AG04450 (cell line): ENCODE results near the gene BRCA1. TPM values are rescaled to one million over a fixed set of nuclear protein-coding genes. Genes with fewer than 3 reads are reported as not detected.

Source experiments
- CTCF ChIA-PET: fragments of 300-600, 350-600 bp; formaldehyde crosslinking; extraction: SDS; loops from one replicate; lab custom pipeline; 2022; ENCODE audit warnings: antibody characterized with exemption, inconsistent platforms; lab: Charles Lee
- POLR2A ChIA-PET: fragments of 350-600 bp; formaldehyde crosslinking; extraction: SDS; loops from one replicate; lab custom pipeline; 2021; ENCODE audit warnings: antibody characterized with exemption, inconsistent platforms; lab: Yijun Ruan, JAX
- DNase-seq: peaks from one replicate; pipeline ENCODE4 v3.0.0-alpha.2; 2011; ENCODE audit warnings: low read depth, low spot score
- H3K27ac ChIP-seq: one replicate; pipeline ENCODE4 v1.5.1; 2012; ENCODE audit warnings: low read depth, low read length, control low read depth
- H3K27me3 ChIP-seq: one replicate; pipeline ENCODE4 v1.6.0; 2012; ENCODE audit warnings: low read length; ENCODE audit not compliant: control insufficient read depth, insufficient read depth
- H3K4me3 ChIP-seq: 2 replicates; pipeline ENCODE4 v1.5.1; 2011; ENCODE audit warnings: mild to moderate bottlenecking, low read depth, low read length, control low read depth
- H3K9me3 ChIP-seq: 2 replicates; pipeline ENCODE4 v1.5.1; 2012; ENCODE audit warnings: low read length; ENCODE audit not compliant: control insufficient read depth, insufficient read depth
- polyA plus RNA-seq: library from polyadenylated mRNA; depleted of rRNA; stranded (reverse); fragments of >200 nt; gene quantifications from 2 replicates; pipeline ENCODE4 v1.2.3, GENCODE V29; 2011
- TF ChIP-seq, protein P1 (sequence below): IDR thresholded peaks from 2 replicates; pipeline ENCODE4 v1.5.1; 2011; ENCODE audit warnings: low read depth, low read length, control low read depth, inconsistent platforms

Gene BRCA1
- polyA plus RNA-seq, 1 experiment = 8.1 TPM

DNA sequence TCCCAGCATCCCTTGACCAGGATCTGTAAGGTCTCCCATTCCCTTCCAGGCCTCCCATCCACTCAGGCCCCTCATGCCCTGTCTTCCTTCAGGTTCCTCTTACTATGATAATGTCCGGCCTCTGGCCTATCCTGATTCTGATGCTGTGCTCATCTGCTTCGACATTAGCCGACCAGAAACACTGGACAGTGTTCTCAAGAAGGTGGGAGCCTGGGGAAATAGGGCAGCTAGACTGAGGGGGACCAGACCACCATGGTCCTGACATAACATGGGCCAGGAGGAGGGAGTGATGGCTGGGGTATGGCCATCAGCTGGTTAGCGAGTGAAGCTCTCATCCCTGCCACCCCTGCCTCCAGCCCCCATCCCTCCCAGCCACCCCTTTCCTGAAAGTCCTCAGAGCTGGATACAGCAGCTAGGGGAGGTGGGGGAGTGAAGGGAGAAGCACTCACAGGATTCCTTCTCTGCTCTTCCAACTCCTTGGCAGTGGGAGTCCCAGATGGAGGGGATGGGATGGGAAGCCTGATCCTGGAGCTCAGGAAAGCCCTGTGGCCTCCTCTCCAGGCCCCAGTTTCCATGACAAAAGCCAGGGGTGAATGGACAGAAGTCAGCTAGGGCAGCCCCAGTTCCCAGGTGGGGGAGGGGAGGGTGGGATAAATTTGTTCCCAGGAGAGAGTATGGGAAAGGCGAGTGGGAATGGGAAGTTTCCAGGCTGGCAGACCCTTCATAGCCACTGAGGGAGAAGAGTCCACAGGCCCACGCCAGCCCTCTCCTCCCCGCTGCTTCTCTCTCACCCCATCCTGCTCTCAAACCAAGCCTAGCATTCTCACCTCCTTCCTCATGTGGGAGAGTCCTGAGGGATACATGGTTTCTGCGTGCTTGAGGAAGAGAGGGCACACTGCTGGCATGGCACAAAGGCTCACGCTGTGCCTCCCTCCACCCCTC lies 97.8 kb downstream of the BRCA1 start:
- Histone ChIP-seq H3K27ac (no peak overlapping the region), H3K4me3 (no peak overlapping the region), H3K9me3 (no peaks in the 10 kb centered on the region), H3K27me3 (peaks cover 4% of the 10 kb centered on the region)
- no peak for DNase-seq
- ChIA-PET POLR2A (interaction anchor here (0.6 kb wide), 1 partner anchor 44 kb away, joined by 5 read pairs; no protein-coding TSS in a partner anchor), CTCF (interaction anchor here (0.7 kb wide), 1 partner anchor 307 kb away, joined by 3 read pairs; no protein-coding TSS in a partner anchor)
- TF ChIP-seq, protein P1, sequence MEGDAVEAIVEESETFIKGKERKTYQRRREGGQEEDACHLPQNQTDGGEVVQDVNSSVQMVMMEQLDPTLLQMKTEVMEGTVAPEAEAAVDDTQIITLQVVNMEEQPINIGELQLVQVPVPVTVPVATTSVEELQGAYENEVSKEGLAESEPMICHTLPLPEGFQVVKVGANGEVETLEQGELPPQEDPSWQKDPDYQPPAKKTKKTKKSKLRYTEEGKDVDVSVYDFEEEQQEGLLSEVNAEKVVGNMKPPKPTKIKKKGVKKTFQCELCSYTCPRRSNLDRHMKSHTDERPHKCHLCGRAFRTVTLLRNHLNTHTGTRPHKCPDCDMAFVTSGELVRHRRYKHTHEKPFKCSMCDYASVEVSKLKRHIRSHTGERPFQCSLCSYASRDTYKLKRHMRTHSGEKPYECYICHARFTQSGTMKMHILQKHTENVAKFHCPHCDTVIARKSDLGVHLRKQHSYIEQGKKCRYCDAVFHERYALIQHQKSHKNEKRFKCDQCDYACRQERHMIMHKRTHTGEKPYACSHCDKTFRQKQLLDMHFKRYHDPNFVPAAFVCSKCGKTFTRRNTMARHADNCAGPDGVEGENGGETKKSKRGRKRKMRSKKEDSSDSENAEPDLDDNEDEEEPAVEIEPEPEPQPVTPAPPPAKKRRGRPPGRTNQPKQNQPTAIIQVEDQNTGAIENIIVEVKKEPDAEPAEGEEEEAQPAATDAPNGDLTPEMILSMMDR = no peak

DNA sequence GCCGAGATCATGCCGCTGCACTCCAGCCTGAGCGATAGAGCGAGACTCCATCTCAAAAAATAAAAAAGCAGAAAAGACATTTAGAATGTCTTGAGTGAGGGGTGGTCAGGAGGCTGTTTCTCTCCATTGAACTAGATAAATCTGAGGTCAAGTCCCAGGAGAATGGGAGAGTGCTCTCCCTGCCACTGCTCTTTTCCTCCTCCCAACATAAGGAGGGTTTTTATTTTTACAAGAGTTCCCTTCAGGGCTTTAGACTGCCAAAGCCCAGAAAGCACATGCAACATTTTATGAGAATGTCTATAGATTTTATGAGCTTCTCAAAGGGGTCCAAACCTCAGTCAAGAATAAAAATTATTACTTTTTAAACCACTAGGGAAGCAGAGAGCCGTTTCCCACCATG lies 98.6 kb downstream of the BRCA1 start:
- DNase-seq = no peak
- ChIA-PET CTCF (no interaction called here), POLR2A (interaction anchor here (3.5 kb wide), 1 partner anchor 289 kb away, joined by 22 read pairs; no protein-coding TSS in a partner anchor)
- no peak overlapping the region for H3K4me3 ChIP-seq
- H3K27me3 ChIP-seq = peaks cover 4% of the 10 kb centered on the region
- TF ChIP-seq, protein P1 = no peak
- no peak overlapping the region for H3K27ac ChIP-seq
- no peaks in the 10 kb centered on the region; the same call in 1 of the 2 replicates for H3K9me3 ChIP-seq

DNA sequence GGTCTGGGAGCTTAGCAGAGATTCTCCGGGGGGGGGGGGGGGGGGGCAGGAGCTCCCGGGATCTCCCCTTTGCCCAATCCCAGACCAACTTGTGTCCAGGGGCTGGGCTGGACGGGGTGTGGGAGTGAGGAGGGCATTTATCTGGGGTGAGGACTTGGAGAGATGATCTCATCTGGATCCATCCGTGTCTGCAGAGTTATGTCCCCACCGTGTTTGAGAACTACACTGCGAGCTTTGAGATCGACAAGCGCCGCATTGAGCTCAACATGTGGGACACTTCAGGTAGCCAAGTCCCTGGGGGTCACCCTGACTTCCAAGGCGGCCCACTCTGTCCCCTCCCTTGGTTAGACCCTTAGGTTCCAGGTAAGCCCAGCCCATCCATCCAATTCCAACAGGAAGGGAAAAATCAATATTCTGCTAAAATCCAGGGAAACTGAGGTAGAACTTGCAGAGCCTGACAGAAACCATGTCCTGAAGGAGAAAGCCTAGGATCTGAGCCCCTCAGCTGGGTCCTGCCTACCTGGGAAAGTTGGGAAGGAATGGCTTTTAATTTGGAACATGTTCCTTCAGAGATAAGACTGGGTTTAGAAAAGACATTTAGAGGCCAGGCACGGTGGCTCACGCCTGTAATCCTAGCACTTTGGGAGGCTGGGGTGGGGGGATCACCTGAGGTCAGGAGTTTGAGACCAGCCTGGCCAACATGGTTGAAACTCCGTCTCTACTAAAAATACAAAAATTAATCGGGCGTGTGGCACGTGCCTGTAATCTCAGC lies 99.2 kb downstream of the BRCA1 start:
- H3K4me3 ChIP-seq = no peak overlapping the region; the same call in 1 of the 2 replicates
- no peak overlapping the region for H3K27ac ChIP-seq
- ChIA-PET POLR2A (interaction anchor here (2.2 to 3.5 kb wide), 2 partner anchors 146 to 289 kb away, joined by 19 to 22 read pairs; partner anchors contain the start of gene NBR1), CTCF (no interaction called here)
- H3K27me3 ChIP-seq = peaks cover 4% of the 10 kb centered on the region
- TF ChIP-seq, protein P1 = no peak
- DNase-seq = no peak
- no peaks in the 10 kb centered on the region; the same call in 1 of the 2 replicates for H3K9me3 ChIP-seq

DNA sequence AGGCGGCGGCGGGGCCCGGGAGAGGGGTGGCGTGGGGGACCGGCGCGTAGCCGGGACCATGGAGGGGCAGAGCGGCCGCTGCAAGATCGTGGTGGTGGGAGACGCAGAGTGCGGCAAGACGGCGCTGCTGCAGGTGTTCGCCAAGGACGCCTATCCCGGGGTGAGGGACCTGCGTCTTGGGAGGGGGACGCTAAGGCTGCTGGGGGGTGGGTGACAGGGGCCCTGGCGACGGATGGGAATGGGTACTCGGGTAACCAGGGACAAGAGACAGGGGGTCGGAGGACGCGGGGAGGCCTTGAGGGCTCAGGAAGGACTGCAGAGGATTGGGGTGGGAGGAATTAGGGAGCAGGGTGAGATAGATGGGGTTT lies 99.9 kb downstream of the BRCA1 start:
- POLR2A ChIA-PET = interaction anchor here (2.2 to 3.5 kb wide), 2 partner anchors 146 to 290 kb away, joined by 19 to 22 read pairs; partner anchors contain the start of gene NBR1
- peak overlapping the region; percentile 60 for H3K4me3 ChIP-seq

More for the DNA sequence above, 99.9 kb downstream of the BRCA1 start:
- DNase-seq = no peak
- Histone ChIP-seq H3K27me3 (peaks cover 4% of the 10 kb centered on the region), H3K9me3 (no peaks in the 10 kb centered on the region; the same call in 1 of the 2 replicates), H3K27ac (no peak overlapping the region)
- CTCF ChIA-PET = interaction anchor here (1.6 kb wide), 1 partner anchor 144 kb away, joined by 9 read pairs; no protein-coding TSS in a partner anchor
- TF ChIP-seq, protein P1 = no peak
